DND-41 (cell line): ENCODE measurements around the gene RAB11FIP3.
A peak's percentile ranks its signal among the peaks of the same experiment; 100 is the strongest.

Experiments
- ATAC-seq: fragments of 200-7000 bp; cut with Tn5 transposase; 3 replicates; pipeline ENCODE4 v1.9.1; 2021; ENCODE audit warnings: low read depth; ENCODE audit not compliant: insufficient read depth
- DNase-seq: peaks from one replicate; pipeline ENCODE4 v3.0.0-alpha.2; 2020
- H2AFZ ChIP-seq: 2 replicates; pipeline ENCODE4 v1.6.0; 2012; ENCODE audit warnings: low read depth, low read length
- H3K27ac ChIP-seq: 2 replicates; pipeline ENCODE4 v1.5.1; 2012; ENCODE audit warnings: low read length, inconsistent platforms
- H3K27me3 ChIP-seq: fragments of 200-600 bp; sonication (generic); 2 replicates; pipeline ENCODE4 v1.6.0; 2012; ENCODE audit warnings: low read length, mild to moderate bottlenecking, inconsistent platforms; ENCODE audit not compliant: insufficient read depth, poor library complexity
- H3K36me3 ChIP-seq: 2 replicates; pipeline ENCODE4 v1.5.1; 2012; ENCODE audit warnings: low read length, inconsistent platforms; ENCODE audit not compliant: insufficient read depth
- H3K4me1 ChIP-seq: 2 replicates; pipeline ENCODE4 v1.5.1; 2012; ENCODE audit warnings: mild to moderate bottlenecking, low read length; ENCODE audit not compliant: insufficient read depth
- H3K4me2 ChIP-seq: 2 replicates; pipeline ENCODE4 v1.6.0; 2012; ENCODE audit warnings: mild to moderate bottlenecking, moderate library complexity, low read length, inconsistent platforms; ENCODE audit not compliant: insufficient read depth
- H3K4me3 ChIP-seq, 2 experiments: fragments of 200-600 bp in 1 of 2; shearing (Covaris generic) in 1 of 2; 2 replicates each; pipeline ENCODE4 v1.5.1; 2012 to 2016; ENCODE audit warnings: inconsistent platforms in 2 of 2, low read length in 2 of 2, mild to moderate bottlenecking in 2 of 2, low read depth in 1 of 2, moderate library complexity in 1 of 2
- H3K79me2 ChIP-seq: 2 replicates; pipeline ENCODE4 v1.6.0; 2012; ENCODE audit warnings: low read length, inconsistent platforms; ENCODE audit not compliant: insufficient read depth
- H3K9ac ChIP-seq: 2 replicates; pipeline ENCODE4 v1.6.0; 2012; ENCODE audit warnings: low read depth, mild to moderate bottlenecking, inconsistent platforms, low read length, moderate library complexity
- H3K9me3 ChIP-seq: 2 replicates; pipeline ENCODE4 v1.5.1; 2012; ENCODE audit warnings: low read length, moderate library complexity, mild to moderate bottlenecking, inconsistent platforms; ENCODE audit not compliant: insufficient read depth, severe bottlenecking
- H4K20me1 ChIP-seq: 2 replicates; pipeline ENCODE4 v1.6.0; 2012; ENCODE audit warnings: low read length; ENCODE audit not compliant: insufficient read depth
- EZH2 ChIP-seq: IDR thresholded peaks from 3 replicates; pipeline ENCODE4 v1.6.1; 2012; ENCODE audit warnings: borderline replicate concordance, low read depth, mild to moderate bottlenecking, moderate library complexity, low read length, inconsistent platforms; ENCODE audit not compliant: severe bottlenecking
- TF ChIP-seq, protein P1 (sequence below): IDR thresholded peaks from 2 replicates; pipeline ENCODE4 v1.5.1; 2012; ENCODE audit warnings: borderline replicate concordance, low read length, moderate library complexity, mild to moderate bottlenecking; ENCODE audit not compliant: poor library complexity, severe bottlenecking; ENCODE audit errors: extremely low read depth

Gene RAB11FIP3

DNA sequence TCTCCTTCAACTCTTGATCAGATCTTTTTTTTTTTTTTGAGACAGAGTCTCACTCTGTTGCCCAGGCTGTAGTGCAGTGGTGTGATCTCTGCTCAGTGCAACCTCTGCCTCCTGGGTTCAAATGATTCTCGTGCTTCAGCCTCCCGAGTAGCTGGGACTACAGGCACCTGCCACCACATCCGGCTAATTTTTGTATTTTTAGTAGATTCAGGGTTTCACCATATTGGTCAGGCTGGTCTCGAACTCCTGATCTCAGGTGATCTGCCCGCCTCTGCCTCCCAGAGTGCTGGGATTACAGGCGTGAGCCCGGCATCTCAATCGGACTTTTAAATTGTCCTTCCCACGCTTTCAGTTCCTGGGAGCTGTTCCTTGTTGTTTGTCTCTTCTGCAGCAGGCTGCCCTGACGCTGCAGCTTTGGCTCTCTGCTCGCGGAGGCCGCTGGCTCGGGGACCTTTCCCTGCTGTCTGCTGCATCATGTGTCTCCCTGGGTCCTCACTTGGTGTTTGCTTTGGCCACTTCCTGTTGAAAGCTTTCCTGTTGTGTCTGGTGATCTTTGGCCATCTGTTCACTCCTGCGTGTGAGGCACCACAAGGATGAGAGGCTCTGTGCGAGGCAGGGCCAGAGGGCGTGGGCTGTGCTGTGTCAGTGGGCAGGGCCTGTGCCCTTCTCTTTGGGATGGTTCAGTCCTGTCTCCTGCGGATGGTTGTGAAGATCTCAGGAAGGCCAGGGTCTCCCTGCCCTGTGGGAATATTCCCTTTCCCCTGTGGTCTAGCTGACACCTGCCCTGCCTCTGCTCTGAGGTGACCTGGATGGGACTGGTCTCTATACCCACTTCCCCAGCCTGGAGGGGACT, 83.7 kb downstream of the RAB11FIP3 start:
- no peak for DNase-seq
- Histone ChIP-seq H3K9ac (no peak overlapping the region), H3K4me3 (no peak overlapping the region), H3K27ac (0 out of 2 replicates have a peak overlapping the region, but pooled peaks have one; percentile 1), H2AFZ (no peak overlapping the region), H3K9me3 (no peaks in the 10 kb centered on the region), H3K79me2 (no peaks in the 10 kb centered on the region), H4K20me1 (peaks cover 6% of the 10 kb centered on the region; the same call in 1 of the 2 replicates), H3K4me1 (no peaks in the 10 kb centered on the region), H3K27me3 (no peaks in the 10 kb centered on the region), H3K36me3 (peaks cover 37% of the 10 kb centered on the region), H3K4me2 (no peak overlapping the region)
- ATAC-seq = no peak
- TF ChIP-seq, protein P1, sequence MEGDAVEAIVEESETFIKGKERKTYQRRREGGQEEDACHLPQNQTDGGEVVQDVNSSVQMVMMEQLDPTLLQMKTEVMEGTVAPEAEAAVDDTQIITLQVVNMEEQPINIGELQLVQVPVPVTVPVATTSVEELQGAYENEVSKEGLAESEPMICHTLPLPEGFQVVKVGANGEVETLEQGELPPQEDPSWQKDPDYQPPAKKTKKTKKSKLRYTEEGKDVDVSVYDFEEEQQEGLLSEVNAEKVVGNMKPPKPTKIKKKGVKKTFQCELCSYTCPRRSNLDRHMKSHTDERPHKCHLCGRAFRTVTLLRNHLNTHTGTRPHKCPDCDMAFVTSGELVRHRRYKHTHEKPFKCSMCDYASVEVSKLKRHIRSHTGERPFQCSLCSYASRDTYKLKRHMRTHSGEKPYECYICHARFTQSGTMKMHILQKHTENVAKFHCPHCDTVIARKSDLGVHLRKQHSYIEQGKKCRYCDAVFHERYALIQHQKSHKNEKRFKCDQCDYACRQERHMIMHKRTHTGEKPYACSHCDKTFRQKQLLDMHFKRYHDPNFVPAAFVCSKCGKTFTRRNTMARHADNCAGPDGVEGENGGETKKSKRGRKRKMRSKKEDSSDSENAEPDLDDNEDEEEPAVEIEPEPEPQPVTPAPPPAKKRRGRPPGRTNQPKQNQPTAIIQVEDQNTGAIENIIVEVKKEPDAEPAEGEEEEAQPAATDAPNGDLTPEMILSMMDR = no peak
- TF ChIP-seq EZH2 = no peak

DNA sequence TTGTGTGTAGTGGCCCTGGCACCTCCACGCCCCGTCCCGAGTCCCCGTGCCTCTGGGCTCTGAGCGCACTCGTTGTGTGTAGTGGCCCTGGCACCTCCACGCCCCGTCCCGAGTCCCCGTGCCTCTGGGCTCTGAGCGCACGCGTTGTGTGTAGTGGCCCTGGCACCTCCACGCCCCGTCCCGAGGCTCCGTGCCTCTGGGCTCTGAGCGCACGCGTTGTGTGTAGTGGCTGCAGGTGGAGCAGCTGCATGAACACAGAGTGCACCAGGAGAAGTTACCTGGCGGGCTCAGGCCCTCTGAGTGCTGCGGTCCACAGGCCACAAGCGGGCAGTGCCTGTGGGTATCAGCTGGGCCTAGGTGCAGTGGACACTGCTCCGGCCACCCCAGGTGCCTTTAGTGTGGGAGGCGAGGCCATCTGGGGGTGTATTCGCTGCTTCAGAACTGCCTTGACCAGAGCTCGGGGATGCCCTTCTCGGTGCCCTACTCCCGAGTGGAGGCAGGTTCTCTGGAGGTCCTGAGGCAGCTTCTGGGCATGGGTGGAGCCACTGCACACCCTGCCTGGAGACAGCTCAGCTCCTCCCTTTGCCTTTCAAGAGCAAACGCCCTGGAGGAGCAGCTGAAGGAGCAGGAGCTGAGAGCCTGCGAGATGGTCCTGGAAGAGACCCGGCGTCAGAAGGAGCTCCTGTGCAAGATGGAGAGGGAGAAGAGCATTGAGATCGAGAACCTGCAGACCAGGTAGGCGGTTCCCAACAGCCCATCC, 84.8 kb downstream of the RAB11FIP3 start:
- no peak for TF ChIP-seq EZH2
- TF ChIP-seq, protein P1 = no peak
- Histone ChIP-seq H3K9me3 (no peaks in the 10 kb centered on the region), H3K4me2 (no peak overlapping the region), H3K4me1 (no peaks in the 10 kb centered on the region), H3K79me2 (no peaks in the 10 kb centered on the region), H3K9ac (no peak overlapping the region), H3K4me3 (no peak overlapping the region), H4K20me1 (peaks cover 6% of the 10 kb centered on the region; the same call in 1 of the 2 replicates), H3K36me3 (peaks cover 43% of the 10 kb centered on the region), H3K27me3 (no peaks in the 10 kb centered on the region), H3K27ac (no peak overlapping the region), H2AFZ (no peak overlapping the region)
- DNase-seq (no peak), ATAC-seq (no peak)

DNA sequence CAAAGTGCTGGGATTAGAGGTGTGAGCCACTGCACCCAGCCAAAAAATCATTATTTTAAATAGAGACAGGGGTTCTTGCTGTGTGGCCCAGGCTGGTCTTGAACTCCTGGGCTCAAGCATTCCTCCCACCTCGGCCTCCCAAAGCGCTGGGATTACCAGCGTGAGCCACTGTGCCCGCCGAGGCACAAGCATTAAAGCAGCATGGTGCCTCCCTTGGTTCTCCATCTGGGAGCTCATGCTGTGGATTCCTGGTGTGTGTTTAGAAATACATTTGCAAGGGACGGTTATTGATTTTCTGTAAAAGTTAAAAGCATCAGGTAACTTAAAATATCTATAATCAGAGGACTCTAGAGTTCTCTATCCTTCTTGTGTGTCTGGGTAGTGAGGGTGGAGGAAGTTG, 87.4 kb downstream of the RAB11FIP3 start:
- Histone ChIP-seq H3K4me3 (no peak overlapping the region), H3K9ac (no peak overlapping the region), H3K27ac (no peak overlapping the region), H3K9me3 (no peaks in the 10 kb centered on the region), H3K4me2 (no peak overlapping the region), H3K79me2 (no peaks in the 10 kb centered on the region), H4K20me1 (peaks cover 6% of the 10 kb centered on the region; the same call in 1 of the 2 replicates), H3K36me3 (peaks cover 52% of the 10 kb centered on the region), H2AFZ (no peak overlapping the region), H3K27me3 (no peaks in the 10 kb centered on the region), H3K4me1 (no peaks in the 10 kb centered on the region)
- ATAC-seq = no peak
- TF ChIP-seq, protein P1 = no peak
- no peak for TF ChIP-seq EZH2
- no peak for DNase-seq
